HG03066 (cell line): ENCODE data around the gene KLRD1.
"Not testable (repeated sequence)": the region's sequence is repeated elsewhere in the genome, so short reads cannot be mapped to it uniquely, and the experiment has no call there.

ENCODE experiments used
- ATAC-seq: cut with Tn5 transposase; IDR thresholded peaks from one replicate; pipeline ENCODE4 v1.9.1; 2021; ENCODE audit warnings: low read depth; ENCODE audit not compliant: unreplicated experiment

The KLRD1 gene

DNA sequence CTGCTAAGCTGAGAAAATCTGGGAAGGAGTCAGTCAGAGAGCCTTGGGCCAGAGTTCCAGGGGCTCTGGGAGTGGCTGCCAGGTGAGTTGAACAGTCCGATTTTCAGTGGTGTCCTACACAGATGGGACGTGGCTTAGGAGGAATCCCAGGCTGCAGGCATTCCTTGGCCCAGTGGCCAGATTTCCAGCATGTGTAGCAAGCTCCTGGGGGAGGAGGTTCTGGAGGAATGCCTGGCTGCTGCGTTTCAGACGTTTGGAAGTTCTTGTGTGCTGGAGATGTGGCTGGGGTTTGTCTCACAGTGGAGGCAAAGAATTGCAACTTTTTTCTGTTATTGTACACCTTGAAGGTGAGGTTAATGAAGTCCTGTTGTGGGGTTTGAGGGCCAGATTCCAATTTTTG is 28.5 kb downstream of the KLRD1 start:
- ATAC-seq, result not testable (repeated sequence)

DNA sequence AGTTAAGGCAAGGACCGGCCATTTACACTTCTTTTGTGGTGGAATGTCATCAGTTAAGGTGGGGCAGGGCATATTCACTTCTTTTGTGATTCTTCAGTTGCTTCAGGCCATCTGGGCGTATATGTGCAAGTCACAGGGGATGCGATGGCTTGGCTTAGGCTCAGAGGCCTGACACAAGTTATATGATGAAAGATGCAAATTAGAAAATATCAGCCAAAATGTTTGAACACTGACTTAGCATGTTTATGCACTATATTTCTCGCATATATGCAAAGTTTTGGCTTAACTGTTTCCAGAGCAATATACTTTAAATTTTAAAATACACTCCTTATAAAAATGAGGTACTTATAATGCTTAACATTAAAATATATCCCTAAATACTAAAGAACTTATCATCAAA is 30.8 kb downstream of the KLRD1 start:
- not testable (repeated sequence) for ATAC-seq

DNA sequence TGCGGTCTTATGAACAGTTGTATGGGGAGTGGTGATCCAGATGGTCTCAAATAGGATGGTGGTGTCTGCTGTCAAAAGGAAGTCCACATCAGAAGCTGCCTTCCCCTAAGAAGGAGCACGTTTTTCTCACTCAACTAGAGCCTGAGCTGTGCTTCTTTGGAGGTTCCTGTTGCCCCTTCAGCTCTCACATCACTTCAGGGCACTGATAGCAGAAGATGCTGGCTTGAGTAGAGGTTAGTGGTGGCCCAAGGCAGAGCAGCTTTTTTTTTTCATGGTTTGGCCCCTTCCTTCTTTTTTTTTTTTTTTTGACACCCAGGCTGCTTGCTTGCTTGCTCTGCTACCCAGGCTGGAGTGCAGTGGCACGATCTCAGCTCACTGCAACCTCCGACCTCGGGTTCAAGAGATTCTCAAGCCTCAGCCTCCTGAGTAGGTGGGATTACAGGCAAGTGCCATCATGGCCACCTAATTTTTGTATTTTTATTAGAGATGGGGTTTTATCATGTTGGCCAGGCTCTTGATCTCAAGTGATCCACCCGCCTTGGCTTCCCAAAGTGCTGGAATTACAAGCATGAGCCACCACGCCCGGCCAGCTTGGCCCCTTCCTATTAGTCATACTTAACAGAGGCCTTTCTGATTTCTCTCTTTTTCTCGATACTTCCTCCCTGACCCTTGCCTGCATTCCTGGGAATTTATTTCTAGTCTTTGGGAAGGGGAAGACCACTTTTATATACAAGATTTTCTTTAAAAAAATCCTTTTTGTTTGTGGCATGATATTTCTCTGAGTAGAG is 31.6 kb downstream of the KLRD1 start:
- no peak for ATAC-seq

DNA sequence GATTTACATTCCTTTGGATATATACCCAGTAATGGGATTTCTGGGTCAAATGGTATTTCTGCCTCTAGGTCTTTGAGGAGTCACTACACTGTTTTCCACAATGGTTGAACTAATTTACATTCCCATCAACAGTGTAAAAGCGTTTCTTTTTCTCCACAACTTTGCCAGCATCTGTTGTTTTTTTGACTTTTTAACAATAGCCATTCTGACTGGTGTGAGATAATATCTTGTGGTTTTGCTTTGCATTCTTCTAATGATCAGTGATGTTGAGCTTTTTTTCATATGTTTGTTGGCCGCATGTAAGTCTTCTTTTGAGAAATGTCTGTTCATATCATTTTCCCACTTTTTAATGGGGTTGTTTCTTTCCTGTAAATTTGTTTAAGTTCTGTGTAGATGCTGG is 33.3 kb downstream of the KLRD1 start:
- ATAC-seq, result not testable (repeated sequence)

DNA sequence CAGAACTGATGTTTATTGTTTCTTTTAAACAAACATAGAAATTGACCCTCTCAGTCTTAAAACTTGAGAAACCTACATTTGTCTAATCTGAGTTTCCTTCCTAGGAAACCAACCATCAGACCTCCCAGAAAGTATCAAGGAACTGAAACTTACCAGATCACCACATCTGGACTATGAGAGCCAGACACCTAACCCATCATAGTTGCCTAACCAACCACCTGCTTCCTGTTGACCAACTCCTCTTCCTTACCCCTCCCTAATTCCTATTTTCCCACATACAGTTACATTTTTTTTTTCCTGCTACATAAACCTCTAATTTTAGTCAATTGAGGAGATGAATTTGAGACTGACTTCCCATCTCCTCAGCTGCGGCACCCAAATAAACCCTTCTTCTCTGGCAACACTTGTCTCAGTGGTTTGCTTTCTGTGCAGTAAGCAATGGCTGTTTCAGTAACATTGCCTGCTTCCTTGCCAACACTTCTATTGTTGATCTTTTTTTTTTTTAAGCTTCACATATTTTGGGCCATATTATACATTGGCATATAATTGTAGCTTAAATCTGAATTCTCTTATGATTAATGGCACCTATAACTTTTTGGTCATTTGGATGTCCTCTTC is 34.3 kb downstream of the KLRD1 start:
- ATAC-seq, result no peak

DNA sequence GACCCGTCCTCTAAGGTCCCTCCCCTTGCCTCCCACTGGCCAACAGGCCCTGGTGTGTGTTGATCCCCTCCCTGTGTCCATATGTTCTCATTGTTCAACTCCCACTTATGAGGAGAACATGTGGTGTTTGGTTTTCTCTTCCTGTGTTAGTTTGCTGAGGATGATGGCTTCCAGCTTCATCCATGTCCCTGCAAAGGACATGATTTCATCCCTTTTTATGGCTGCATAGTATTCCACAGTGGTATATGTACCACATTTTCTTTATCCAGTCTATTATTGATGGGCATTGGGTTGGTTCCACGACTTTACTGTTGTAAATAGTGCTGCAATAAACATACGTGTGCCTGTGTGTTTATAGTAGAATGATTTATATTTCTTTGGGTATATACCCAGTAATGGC is 43.8 kb downstream of the KLRD1 start:
- ATAC-seq, result not testable (repeated sequence)

DNA sequence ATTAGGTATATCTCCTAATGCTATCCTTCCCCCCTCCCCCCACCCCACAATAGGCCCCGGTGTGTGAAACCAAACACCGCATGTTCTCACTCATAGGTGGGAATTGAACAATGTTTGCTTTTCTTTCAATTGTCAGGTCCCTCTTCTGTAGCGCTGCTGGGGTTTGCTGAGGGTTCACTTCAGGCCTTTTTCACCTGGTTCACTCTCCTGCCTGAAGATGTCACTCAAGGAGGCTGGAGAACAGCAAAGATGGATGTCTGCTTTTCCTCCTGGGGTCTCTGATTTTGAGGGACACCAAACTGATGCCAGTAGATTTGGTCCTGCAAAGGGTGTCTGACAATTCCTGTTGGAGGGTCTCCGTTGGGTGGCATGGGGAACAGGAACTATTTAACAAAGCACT is 46.4 kb downstream of the KLRD1 start:
- no peak for ATAC-seq

DNA sequence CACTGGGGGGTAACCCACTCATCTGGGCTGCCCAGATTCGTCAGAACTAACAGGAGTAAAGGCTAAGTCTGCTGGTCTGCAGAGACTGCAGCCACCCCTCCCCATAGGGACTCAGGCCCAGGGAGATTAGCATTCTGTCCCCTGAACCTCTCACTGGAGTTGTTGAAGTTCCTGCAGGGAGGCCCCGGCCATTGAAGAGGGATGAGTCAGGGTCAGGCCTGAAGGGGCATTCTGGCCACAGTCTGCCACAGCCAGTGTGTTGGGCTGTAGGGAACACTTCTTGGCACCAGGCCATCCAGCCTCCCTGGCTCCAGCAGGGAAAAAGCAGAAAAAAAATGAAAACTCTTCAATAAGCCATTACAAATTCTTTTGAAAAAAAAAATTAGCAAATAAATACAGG is 46.8 kb downstream of the KLRD1 start:
- no peak for ATAC-seq

DNA sequence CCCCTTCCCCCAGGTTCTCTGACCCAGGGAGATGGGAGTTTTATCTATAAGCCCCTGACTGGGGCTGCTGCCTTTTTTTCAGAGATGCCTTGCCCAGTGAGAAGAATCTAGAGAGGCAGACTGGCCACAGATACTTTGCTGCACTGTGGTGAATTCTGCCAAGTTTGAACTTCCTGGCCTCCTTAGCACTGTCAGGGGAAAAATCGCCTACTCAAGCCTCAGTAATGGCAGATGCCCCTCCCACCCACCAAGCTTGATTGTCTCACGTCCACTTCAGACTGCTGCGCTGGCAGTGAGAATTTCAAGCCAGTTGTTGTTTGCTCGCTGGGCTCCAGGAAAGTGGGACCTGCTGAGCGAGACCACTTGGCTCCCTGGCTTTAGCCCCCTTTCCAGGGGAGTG is 50.5 kb downstream of the KLRD1 start:
- no peak for ATAC-seq

DNA sequence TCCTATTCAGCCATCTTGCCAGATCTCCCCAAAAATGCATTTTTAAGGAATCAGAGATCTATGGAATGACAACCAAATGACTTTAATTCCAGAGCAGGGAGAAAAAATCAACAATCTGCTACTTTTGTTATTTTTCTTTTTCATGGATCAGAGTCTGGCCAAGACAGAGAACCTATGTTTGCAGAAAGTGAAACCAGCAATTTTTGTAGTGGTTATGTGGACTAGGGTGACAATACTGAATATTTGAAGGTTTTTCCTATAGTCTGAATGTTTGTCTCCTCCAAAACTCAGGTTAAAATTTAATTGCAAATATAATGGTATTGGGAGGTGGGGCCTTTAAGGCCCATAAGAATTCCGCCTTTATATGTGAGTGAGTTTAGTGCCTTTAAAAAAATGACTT is 51.3 kb downstream of the KLRD1 start:
- no peak for ATAC-seq

DNA sequence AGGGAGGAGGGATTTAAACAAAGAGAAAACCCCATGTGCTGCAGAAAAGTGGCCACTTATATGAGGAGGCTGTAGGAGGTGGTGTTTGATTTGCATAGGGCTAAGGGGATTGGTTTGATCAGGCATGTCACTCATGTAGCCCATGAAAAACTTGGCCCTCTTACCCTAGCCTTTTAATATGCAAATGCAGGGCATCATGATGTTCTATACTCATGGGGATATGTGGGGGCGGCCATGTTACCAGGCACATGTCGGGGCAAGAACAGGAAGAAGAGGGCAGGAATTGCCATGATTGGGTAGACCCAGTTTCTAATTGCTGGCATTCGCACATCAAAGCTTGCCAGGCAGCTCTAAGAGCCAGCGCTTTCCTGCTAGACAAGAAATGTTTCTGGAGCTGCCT is 53.4 kb downstream of the KLRD1 start:
- ATAC-seq, result no peak

DNA sequence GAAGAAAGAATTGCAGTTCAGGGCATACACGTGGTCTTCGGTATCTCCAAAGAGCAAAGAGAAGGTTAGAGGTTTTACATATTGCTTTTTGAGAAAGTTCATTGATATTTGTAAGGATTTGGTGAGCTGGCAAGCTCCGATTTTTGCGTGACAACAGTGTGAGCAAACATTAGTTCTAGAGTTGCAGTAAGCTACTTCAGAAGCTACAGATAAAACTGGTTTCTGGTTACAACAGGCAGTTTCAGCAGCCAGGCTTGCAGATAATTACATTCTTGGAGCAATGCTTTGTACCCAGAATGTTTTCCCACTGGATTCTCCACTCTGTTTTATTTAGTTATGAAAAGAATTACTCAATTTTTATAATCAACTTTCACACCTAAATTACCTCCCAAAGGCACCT is 54.0 kb downstream of the KLRD1 start:
- ATAC-seq, result no peak

DNA sequence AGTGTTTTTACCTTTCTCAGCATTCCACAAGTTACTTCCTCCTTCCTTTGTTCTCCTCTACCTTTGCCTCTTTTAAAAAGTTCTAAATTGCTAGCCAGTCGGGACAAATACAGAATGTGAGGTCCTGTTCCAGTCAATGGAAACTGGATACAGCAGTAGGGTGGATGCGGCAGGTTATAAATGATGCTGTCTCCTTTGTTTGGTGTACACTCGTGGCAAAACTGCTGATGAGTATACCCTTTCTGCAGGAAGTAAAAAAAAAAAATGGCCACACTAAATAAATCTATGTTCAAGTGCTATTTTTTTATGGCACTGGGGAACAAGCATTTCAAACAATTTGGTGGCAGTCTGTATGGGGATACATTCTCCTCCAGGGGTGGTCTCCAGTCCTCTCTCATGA is 54.7 kb downstream of the KLRD1 start:
- ATAC-seq, result no peak

DNA sequence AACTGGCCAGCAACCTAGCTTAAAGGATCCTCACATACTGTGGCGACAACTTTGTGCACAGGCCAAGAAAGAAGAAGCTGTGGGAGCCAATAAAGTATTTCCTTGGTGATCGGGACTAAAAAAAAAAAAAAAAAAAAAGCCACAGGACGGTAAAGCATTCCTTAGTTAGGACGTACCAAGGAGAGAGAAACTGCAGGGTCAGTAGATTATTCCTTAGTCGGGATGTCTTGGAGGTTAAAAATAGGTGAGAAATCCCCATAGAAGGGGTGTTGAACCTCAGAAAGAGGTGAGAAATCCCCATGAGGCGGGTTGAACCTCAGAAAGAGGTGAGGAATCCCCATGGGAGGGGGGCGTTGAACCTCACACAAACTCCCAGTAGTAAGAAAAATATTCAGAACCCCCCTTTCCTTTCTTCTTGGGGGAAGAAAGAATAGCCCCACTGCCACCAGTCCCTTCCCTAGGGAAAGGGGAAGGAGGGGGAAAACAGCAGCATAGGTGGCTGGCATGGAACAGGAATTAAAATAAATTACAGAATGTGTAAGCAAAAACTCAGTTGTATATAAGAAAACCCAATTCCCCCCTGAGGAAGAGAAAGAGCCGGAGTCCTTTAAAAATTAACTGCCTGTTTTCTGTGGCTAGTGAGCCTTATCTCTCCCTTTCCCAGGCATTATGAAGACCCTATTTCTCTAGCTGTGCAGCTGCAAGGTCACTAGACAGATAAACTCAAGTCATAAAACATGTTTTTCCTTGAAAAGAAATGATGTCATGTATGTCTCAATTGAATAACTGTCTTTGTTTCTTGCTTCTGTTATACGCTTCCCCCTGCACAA is 55.4 kb downstream of the KLRD1 start:
- ATAC-seq, result no peak

DNA sequence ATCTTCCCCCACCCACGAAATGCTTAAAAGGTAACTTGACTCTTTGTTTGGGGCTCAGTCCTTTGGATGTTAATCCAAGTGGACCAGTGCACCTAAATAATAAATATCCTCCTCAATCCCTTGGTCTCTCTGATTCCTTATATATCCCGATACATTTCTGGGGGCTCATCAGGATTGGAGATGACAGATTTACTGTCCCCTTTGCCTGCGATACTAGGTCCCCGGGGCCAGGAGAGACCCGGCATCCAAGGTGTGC is 55.9 kb downstream of the KLRD1 start:
- no peak for ATAC-seq

DNA sequence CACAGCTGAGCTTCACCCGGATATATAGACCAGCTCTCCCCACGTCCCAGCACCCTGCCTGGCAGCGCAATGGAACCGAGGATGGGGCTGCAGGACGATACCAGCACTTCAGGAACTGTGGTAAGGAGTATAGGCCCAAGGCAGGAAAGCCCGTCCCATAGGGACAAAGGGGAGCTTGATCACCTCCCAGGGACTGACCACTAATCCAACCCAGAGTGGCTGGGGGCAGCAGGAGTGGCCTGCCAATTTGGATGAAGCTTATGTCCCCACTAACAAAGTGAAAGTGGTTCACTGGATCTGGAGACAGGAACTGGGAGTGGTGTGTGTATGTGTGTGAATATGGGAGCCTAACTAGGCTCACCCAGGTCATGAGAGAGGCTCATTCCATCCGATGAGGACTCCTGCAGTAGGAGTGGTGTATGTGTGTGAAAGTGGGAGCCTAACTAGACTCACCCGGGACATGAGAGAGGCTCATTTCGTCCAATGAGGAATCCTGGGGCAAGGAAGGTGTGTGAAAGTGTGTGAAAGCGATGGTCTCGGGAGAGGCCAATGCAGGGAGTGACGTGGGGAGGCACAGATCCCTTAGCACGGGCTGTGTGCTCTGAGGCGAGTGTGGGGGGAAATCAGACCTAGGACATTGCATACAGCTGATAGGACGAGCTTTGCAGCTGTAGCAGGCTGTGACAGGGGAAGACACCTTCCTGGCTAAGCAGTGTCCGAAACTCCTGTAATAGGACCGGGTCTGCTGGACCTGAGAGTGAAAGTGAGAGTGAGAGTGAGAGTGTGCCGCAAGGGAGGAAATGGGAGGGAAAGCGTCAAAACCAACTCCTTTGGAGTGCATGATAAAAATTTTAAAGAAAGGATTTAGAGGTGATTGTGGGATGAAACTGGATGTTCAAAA is 56.5 kb downstream of the KLRD1 start:
- ATAC-seq, result peak; percentile 84

DNA sequence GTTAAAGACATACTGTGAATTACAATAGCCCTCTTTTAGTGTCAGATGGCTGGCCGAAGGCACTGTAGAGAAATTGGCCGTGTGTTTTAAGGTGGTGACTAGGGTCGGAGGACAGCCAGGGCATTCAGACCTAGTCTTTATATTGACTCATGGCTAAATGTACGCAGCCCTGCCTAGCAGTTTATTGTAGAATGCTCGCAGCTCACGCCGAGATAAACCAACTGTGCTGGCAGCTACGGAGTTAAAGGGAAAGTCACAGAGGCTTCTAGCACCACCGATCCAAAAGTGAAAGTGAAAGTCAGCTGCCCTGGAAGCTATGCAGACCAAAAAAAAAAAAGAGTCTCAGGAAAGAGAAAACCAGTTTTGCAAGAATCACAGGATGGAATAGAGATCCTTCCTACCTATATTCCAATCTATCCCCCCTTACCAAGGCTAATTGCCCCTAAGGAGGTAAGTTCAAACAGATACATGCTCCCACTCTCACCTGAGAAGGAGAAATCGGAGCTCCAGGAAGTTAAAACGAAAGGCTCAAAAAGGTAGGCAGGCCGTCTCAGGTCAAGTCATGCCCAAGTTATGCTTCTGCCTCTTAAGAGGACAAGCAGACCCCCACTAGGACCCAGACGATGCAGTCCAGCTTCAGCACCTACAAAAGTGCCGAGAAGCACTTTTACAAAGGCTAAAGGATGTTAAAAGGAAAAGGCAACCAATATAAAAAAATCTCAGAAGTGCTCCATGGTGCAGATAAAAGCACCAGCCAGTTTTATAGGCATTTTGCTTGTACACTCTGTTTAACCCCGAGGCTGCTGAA is 57.3 kb downstream of the KLRD1 start:
- ATAC-seq, result peak; percentile 51

DNA sequence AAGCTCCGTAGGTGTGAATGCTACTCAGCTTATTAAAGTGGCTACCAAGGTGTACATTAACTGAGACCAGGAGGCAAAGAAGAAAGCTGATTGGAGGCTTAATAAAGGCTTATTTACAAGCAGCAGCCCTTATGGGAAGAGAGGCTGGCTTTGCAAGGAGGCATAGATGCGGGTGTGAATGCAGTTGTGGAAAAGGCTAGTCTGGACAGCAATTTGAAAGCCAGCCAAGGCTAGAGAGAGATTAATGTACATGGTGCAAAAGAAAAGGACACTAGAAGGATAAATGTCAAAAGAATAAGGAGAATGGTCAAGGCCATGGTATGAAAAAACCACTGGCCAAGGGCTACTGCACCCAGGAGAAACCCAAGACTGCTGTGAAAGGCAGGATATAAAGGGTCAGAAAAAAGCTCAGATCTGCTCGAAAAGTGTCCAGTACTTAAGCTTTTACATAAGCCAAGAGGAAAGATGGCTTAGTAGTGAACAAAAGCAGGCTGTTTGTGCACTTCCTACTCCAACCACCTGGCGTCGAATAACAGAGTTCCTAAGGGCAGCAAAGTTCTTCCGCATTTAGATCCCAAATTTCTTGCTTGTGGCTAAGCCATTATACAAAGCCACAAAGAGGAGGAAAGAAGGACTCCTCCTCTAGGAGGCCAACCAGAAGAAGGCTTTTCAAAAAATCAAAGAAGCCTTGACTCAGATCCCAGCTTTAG is 58.2 kb downstream of the KLRD1 start:
- ATAC-seq, result no peak

DNA sequence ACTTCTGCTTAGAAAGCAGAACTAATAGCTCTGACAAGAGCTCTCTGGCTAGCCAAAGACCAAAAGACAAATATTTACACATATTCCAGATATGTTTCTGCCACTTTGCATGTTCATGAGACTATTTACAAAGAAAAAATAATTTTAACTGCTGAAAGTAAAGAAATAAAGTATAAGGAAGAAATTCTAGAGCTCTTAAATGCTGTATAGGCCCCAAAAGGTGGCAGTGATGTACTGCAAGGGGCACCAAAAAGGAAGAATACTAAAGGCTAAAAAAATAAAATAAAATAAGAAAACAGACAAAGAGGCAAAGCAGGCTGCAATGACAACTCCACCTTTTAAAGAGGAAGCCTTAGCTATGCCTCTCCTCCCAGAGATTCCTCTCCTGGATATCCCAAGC is 59.2 kb downstream of the KLRD1 start:
- ATAC-seq, result no peak
